Glomerular endothelial cell (primary cell): ENCODE data around the gene CEACAM3. TPM values are rescaled to one million over a fixed set of nuclear protein-coding genes. Genes with fewer than 3 reads are reported as not detected.
A peak's percentile ranks its signal among the peaks of the same experiment; 100 is the strongest.
"Not testable (repeated sequence)": the region's sequence is repeated elsewhere in the genome, so short reads cannot be mapped to it uniquely, and the experiment has no call there.

Source experiments
- DNase-seq: peaks from one replicate; pipeline ENCODE4 v3.0.0-alpha.2; 2011; ENCODE audit warnings: low read depth, low spot score; ENCODE audit errors: extremely low read depth
- total RNA-seq: library from RNA; depleted of rRNA; stranded (reverse); fragments of >200 nt; gene quantifications from 2 replicates; pipeline ENCODE4 v1.2.3, GENCODE V29; 2015

CEACAM3 gene
- not detected in 2 replicates for total RNA-seq

DNA sequence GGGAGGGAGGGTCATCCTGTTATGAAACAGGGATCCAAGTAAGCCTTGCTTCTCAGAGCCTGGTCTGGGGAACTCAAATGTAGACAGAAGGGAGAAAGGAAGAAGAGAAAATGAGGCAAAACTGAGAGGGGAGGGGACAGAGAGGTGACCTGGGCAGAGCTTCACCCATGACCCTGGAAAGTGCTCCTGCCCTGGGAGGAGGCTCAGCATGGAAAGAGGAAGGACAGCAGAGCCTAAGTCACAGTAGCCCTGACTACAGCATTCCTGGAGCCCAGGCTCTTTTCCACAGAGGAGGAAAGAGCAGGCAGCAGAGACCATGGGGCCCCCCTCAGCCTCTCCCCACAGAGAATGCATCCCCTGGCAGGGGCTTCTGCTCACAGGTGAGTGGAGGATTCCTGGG lies at the start of gene CEACAM3:
Gene CEACAM3 (plus strand): TSS at position 226 of the 400 bp plus-strand sequence. CDS start 91 bp downstream, at position 317.
- no peak for DNase-seq

DNA sequence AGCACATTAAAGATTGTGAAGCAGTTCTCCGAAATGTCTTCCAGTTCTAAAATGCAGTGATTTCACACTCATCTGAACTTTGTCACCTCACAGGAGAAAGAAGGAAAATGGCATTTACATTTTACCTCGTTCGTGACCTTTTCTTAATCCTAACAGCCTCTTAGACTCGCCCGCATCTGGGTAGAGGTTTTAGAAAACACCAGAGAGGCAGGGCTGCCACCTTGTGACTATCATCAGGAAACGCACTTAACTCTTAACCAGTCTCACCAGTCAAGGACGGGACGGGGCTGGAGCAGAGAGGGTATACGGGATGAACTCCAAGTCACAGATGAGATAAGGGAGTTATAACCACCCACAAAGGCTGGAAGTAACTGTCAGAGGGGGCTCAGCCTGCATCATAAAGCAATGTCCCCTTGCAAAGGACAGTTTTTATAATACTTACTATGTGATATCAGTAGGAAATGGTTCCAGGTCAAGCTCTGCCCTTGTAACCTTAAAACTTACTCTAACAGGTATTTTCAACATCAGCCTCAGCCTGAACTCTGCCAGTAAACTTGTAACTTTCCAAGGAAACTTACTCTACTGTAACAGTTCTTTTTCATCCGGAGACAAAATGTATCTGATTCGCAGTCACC lies 49.7 kb upstream of the CEACAM3 start:
- DNase-seq = peak; percentile 10

DNA sequence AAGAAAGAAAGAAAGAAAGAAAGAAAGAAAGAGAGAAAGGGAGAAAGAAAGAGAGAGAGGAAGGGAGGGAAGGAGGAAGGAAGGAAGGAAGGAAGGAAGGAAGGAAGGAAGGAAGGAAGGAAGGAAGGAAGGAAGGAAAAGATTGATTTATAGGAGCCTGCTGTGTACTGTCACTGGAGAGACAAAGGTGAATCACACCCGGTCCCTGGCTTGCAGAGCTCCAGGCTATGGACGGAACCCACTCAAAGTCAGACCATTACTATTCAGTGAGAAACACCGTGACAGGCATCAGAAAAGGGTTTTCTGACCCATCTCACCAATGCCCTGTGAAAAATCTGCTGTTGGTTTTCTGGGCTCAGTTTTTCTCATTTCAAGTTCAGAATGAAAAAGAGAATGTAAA lies 48.4 kb upstream of the CEACAM3 start:
- no peak for DNase-seq

DNA sequence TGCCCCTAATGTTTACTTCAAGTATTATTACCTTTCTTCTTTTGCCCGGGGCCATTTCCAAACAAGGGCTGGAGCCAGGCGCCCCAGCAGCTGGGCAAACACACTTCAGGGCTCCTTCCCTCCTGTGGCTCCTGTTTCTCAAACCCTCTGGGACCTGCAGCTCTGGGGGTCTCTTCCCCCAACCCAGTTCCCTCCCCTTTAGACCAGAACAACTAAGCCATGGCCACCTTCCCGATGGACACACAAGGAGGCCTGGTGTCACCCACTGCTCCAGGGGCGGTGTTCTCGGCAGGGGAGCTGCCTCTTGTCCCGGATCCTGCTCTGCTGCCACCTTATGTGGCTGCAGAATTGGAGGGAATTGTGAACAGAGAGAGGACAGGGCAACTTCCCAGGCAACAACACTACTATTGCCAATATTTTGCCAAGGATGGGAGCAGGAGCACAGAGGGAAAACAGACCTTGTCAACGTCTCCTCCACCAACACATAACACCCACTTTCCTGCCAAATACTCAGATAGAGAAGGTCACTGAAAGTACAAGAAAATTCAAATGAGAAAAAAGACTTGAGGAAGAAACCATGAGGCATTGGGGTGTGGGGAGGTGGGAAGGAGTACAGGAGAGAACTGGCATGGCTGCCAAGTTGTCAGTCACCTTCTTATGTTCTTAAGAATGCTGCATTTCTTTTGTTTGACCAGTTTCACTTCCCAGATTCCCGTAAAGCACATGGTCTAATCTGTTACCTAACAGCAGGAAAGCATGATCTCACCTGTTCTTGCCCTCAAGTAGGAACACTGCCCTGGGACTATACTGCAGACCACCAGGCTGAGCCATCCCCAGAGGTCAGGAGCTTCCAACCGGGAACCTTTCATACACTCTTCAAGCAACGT lies 45.9 kb upstream of the CEACAM3 start:
- not testable (repeated sequence) for DNase-seq

DNA sequence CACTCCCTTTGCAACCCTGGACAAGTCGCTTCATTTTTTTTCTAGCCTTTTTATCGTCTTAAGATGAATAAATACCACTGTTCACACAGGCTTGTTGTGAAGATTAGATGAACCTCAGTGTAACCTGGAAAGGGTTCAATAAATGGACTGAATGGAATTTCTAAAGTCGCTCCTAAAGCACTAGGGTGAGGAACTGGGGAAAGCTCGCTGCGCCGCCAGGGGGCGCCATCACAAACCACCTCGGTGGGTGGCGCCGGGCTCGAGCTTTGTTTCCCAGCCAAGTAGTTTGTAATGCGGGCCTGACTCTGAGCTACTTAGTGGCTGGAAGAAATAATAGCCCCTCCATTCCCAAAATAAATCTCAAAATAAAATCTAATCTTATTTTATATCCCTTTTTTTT lies 43.2 kb upstream of the CEACAM3 start:
- DNase-seq = peak; percentile 3

DNA sequence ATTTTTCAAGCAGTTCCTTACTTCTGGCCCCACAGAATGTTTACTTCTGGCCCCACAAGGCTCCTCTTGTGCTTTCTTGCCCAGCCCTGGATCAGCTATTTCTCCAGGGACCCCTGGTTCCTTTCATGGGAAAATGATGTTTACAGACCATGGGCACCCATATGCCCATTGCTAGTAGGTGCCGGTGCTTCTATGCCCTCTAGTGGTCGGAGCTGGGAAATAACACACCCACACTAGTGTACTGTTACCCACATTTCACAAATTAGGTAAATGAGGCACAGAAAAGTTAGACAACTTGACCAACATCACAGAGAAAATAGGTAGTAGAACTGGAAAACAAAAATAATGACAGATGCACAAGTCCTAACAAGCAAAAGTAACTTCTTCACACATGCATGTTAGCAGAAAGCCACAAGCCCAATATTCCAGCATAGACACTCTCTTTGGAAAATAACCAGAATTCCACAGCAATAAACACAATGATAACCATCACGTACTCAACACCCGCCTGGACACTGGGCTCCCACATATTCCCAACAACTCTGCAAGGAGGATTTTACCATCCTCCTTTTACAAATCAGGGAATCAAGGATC lies 42.4 kb upstream of the CEACAM3 start:
- DNase-seq = no peak

DNA sequence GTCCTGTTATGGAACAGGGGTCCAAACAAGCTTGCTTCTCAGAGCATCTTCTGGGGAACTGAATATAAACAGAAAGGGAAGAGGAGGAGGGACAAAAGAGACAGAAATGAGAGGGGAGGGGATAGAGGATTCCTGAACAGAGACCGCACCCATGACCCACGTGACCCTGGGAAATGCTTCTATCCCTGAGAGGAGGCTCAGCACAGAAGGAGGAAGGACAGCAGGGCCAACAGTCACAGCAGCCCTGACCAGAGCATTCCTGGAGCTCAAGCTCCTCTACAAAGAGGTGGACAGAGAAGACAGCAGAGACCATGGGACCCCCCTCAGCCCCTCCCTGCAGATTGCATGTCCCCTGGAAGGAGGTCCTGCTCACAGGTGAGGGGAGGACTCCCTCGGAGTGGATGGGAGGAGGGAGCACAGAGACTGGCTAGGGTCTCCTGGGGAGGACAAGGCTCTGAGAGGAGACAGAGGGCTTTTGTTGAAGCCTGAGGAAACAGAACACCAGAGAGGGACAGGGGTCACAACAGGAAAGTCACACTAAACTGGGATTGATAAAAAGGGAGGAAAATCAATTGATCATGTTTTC lies 41.0 kb upstream of the CEACAM3 start, which contains the start of gene CEACAM6:
Gene CEACAM6 (plus strand): TSS at position 203 of the 586 bp plus-strand sequence. CDS start 109 bp downstream, at position 312.
- no peak for DNase-seq

DNA sequence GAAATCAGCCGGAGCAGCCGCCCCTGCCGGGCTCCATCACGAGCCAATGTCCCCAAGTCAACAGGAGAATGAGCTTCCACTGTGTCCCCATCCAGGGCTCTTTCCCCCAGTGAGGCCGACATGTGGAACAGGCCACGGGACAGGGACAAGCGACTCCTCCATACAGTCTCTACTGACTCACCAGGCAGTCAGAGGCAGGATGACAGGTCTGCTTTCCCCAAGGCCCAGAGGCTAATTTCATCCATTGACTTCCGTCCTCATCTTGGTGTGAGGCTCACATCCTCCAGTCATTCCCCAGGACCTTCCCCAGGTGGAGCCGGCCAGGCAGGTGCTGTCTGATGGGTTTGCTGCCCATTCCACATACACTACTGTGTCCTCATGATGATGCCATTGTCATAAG lies 37.5 kb upstream of the CEACAM3 start:
- no peak for DNase-seq

DNA sequence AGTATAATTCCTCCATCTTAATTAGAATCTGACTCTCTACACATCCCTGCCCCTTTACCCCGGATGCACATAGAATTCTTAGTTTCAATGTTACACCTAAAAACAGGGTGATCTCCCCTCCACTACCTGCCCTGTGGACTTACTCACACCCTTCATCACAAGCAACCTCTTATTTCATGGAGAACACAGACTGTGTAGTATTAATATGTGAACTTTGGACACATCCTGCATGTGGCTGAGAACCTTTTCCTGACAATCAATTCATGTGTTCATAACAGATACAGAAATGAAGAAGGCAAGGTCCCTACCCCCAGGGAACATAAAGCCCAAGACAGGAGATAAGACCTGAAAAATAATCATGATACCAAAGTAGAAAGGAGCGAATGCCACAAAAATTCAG lies 29.3 kb upstream of the CEACAM3 start:
- DNase-seq = no peak

DNA sequence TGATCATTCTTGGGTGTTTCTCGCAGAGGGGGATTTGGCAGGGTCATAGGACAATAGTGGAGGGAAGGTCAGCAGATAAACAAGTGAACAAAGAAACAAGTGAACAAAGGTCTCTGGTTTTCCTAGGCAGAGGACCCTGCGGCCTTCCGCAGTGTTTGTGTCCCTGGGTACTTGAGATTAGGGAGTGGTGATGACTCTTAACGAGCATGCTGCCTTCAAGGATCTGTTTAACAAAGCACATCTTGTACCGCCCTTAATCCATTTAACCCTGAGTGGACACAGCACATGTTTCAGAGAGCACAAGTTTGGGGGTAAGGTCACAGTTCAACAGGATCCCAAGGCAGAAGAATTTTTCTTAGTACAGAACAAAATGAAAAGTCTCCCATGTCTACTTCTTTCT lies 28.3 kb upstream of the CEACAM3 start:
- not testable (repeated sequence) for DNase-seq

DNA sequence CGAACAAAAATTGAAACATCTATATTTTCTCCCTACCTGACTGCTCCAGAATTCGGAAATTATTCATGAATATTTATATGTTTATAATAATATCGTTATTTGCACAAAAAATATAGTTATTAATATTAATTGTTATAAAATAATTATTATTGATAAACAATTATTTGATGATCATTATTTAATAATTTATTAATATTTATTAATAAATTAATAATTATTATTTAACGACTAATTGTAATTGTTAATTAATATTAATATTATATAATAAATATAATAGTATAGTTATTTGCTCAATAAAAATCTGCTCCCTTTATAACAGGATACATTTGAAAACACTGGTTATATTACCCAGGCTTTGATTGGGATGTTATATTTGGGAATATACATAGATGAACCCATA lies 26.8 kb upstream of the CEACAM3 start:
- no peak for DNase-seq

DNA sequence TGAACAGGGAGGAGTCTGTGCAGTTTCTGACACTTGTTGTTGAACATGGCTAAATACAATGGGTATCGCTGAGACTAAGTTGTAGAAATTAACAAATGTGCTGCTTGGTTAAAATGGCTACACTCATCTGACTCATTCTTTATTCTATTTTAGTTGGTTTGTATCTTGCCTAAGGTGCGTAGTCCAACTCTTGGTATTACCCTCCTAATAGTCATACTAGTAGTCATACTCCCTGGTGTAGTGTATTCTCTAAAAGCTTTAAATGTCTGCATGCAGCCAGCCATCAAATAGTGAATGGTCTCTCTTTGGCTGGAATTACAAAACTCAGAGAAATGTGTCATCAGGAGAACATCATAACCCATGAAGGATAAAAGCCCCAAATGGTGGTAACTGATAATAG lies 25.0 kb upstream of the CEACAM3 start:
- no peak for DNase-seq

DNA sequence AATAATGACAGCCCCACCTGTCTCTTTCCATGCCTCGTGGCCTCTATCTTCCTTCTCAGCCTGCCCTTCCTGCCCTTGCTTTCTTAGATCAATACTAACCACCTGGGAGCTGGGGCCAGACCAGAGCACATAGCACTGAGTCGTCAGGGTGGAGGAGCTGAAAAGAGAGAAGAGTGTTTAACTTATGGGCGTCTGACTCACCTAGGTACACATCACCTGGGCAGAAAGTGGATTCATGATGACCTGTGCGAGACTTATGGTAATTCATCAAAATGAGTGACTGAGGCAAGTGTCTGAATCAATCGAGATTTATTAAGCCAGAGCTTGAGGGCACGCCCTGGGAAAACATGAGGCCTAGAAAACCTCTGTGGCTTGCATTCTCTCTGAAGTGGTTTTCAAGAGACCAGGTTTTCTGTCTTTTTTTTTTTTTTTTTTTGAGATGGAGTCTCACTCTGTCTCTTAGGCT lies 21.8 kb upstream of the CEACAM3 start:
- no peak for DNase-seq

DNA sequence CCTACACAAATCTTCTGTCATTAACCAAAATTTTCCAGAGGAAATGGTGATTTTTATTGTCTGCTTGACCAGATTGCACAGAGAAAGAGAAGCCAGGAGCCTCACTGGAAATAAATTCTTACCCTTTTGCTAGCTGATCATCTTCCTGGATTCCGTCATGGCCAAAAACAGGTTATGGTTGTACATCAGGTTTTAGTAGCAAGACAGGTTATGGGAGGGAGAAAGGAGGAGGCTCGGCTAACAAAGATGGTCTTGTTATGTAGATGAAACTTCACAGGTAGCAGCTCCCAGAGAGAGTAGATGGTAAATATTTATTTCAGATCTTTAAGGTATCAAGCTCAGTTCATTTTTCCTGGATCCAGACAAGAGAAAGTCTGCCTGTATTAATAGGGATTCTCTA lies 19.7 kb upstream of the CEACAM3 start:
- DNase-seq = no peak

DNA sequence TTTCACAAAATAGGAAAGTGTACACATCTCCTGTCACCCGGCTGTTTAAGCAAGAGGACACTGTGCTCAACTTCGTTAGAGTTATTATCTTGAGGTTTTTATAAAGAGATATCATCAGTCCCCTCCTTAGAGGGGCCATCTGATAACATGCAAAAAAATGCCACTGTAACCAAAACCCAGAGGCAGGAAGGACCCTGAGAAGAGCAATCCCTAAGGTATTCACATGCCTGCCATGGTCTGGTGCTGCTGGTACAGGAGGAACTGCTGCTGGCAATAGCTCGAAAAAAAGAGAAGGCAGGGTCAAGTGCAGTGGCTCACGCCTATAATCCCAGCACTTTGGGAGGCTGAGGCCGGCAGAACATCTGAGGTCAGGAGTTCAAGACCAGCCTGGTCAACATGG lies 12.8 kb upstream of the CEACAM3 start:
- no peak for DNase-seq

DNA sequence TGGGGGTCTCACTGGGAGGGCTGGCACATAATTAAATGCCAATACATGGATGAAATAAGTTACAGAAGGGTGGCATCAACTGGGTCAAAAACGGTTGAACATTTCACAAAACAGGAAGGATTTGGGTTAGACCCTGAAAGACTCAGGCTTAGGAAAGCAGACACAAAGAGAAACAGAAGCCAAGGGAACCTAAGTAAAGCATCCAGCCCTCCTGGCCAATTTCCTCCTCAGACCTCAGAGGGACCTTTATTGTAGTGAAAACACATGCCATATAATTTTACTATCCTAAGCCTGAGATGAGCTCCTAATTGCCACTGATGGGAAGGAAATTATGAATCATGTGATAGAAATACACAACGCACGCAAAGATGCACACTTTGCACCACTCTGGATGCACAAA lies 12.1 kb upstream of the CEACAM3 start:
- no peak for DNase-seq

DNA sequence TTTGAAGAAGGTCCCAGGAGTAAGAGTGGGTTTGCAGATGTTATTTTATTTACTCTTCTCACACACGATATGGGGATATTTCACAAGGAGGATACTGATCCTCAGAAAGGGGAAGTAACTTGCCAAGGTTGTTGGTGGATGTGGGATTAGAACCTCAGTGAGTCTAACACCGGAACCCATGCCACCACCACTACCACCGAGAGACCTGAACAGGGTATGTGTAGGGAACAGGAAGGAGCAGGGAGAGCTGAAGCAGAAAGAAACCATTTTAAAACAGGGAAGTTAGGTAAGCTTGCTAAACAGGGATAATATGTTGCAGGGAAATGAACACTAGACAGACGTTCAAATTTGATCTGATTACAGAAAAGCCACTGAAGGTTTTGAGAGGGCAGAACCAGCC lies 11.6 kb upstream of the CEACAM3 start:
- DNase-seq = no peak

DNA sequence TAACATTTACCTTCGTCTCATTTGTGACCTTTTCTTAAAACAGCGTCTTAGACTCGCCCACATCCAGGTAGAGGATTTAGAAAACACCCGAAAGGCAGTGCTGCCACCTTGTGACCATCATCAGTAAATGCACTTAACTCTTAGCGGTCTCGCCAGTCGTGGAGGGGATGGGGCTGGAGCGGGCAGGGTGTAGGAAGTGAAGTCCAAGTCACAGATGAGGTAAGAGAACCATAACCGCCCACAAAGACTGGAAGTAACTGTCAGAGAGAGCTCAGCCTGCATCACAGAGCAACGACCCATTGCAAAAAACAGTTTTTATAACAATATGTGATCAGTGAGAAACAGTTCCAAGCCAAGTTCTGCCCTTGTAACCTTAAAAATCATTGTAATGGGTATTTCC lies 10.7 kb upstream of the CEACAM3 start:
- peak; percentile 36 for DNase-seq

DNA sequence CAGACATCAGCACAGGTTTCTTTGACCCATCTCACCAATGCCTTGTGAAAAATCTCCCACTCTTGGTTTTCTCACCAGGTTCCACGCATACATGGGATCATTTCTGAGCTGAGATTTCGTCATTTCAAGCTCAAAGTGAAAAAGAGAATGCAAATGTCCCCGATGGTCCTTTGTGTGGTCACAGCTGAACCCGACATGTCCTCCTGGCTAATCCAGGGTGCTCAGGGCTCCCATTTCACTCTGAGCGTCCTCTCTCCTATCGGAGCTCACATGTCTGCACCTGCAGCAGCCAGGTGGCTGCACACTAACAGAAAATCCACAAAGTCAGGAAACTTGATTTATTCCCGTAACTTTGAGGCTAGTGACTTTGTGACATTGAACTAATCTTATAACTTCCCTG lies 9.3 kb upstream of the CEACAM3 start:
- no peak for DNase-seq

DNA sequence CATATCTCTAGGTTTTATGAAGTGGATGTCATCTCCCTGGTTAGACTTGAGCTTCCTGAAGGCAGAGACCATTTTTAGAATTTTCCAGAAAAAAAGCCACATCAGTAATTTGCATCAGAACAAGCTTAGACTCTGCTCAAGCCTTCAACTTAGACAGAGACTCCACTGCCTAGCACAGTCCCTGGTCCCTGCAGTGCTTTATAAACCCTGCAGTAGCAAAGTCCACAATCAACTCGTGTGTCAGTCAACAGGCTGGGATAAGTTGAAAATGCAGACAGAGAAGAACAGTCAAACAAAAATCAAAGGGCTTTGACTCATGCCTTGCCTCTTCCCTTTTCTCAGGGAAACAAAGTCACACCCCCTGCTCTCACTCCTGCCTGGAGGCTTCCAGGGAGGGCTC lies 7.9 kb upstream of the CEACAM3 start:
- not testable (repeated sequence) for DNase-seq

DNA sequence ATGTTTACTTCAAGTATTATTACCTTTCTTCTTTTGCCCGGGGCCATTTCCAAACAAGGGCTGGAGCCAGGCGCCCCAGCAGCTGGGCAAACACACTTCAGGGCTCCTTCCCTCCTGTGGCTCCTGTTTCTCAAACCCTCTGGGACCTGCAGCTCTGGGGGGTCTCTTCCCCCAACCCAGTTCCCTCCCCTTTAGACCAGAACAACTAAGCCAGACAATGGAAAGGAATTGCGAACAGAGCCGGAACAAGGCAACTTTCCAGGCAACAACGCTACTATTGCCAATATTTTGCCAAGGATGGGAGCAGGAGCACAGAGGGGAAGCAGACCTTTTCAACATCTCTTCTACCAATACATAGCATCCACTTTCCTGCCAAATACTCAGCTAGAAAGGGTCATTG lies 7.3 kb upstream of the CEACAM3 start:
- not testable (repeated sequence) for DNase-seq
